H9 (cell line): ENCODE data around the gene LLGL2. TPM values are rescaled to one million over a fixed set of nuclear protein-coding genes. Genes with fewer than 3 reads are reported as not detected.

Experiments
- DNase-seq: peaks from one replicate; pipeline ENCODE4 v3.0.0-alpha.2; 2017
- H2AFZ ChIP-seq: one replicate; pipeline ENCODE4 v1.6.1; 2013; ENCODE audit warnings: mild to moderate bottlenecking, low read length, control low read depth, moderate library complexity
- H2AK5ac ChIP-seq: 2 replicates; pipeline ENCODE4 v1.6.1; 2013; ENCODE audit warnings: low read length, control low read depth, mixed read lengths; ENCODE audit not compliant: insufficient read length
- H2BK120ac ChIP-seq: one replicate; pipeline ENCODE4 v1.6.1; 2013; ENCODE audit warnings: low read depth, mild to moderate bottlenecking, low read length, control low read depth, inconsistent platforms; ENCODE audit not compliant: poor library complexity, severe bottlenecking
- H2BK12ac ChIP-seq: 2 replicates; pipeline ENCODE4 v1.6.1; 2013; ENCODE audit warnings: low read length, control low read depth, mixed read lengths, low read depth; ENCODE audit not compliant: insufficient read length
- H2BK15ac ChIP-seq: 2 replicates; pipeline ENCODE4 v1.6.1; 2013; ENCODE audit warnings: low read depth, low read length, control low read depth
- H2BK20ac ChIP-seq: one replicate; pipeline ENCODE4 v1.6.1; 2013; ENCODE audit warnings: low read depth, mild to moderate bottlenecking, low read length, control low read depth, inconsistent platforms; ENCODE audit not compliant: poor library complexity, severe bottlenecking
- H2BK5ac ChIP-seq: 2 replicates; pipeline ENCODE4 v1.6.1; 2013; ENCODE audit warnings: low read length, control low read depth, mixed read lengths; ENCODE audit not compliant: insufficient read length
- H3K14ac ChIP-seq: 2 replicates; pipeline ENCODE4 v1.6.1; 2013; ENCODE audit warnings: low read length, control low read depth; ENCODE audit not compliant: insufficient read depth
- H3K18ac ChIP-seq: 2 replicates; pipeline ENCODE4 v1.6.1; 2013; ENCODE audit warnings: low read depth, mild to moderate bottlenecking, mixed read lengths, low read length, control low read depth; ENCODE audit not compliant: insufficient read length
- H3K23ac ChIP-seq: 2 replicates; pipeline ENCODE4 v1.6.1; 2013; ENCODE audit warnings: low read length, control low read depth, mixed read lengths, low read depth; ENCODE audit not compliant: insufficient read length
- H3K23me2 ChIP-seq: 2 replicates; pipeline ENCODE4 v1.6.1; 2013; ENCODE audit warnings: low read depth, mild to moderate bottlenecking, mixed read lengths, low read length, control low read depth; ENCODE audit not compliant: insufficient read length, poor library complexity, severe bottlenecking
- H3K27ac ChIP-seq: 2 replicates; pipeline ENCODE4 v1.5.1; 2013; ENCODE audit warnings: low read length, control low read depth, mixed read lengths, low read depth; ENCODE audit not compliant: insufficient read length
- H3K27me3 ChIP-seq: 2 replicates; pipeline ENCODE4 v1.6.1; 2013; ENCODE audit warnings: low read length, control low read depth, inconsistent platforms; ENCODE audit not compliant: insufficient read depth
- H3K4ac ChIP-seq: 2 replicates; pipeline ENCODE4 v1.6.1; 2013; ENCODE audit warnings: low read depth, mild to moderate bottlenecking, control low read depth, inconsistent platforms, low read length, moderate library complexity
- H3K4me1 ChIP-seq: 2 replicates; pipeline ENCODE4 v1.6.1; 2013; ENCODE audit warnings: low read length, control low read depth, inconsistent platforms; ENCODE audit not compliant: insufficient read depth
- H3K4me2 ChIP-seq: 2 replicates; pipeline ENCODE4 v1.6.1; 2013; ENCODE audit warnings: low read length, control low read depth, mixed read lengths; ENCODE audit not compliant: insufficient read length, insufficient read depth
- H3K56ac ChIP-seq: 2 replicates; pipeline ENCODE4 v1.6.1; 2013; ENCODE audit warnings: low read depth, mild to moderate bottlenecking, mixed read lengths, low read length, control low read depth; ENCODE audit not compliant: insufficient read length
- H3K79me1 ChIP-seq: 2 replicates; pipeline ENCODE4 v1.6.1; 2013; ENCODE audit warnings: low read depth, mild to moderate bottlenecking, moderate library complexity, low read length, control low read depth, inconsistent platforms; ENCODE audit not compliant: insufficient read depth, poor library complexity, severe bottlenecking
- H3K79me2 ChIP-seq: 2 replicates; pipeline ENCODE4 v1.6.1; 2013; ENCODE audit warnings: low read length, control low read depth, inconsistent platforms; ENCODE audit not compliant: insufficient read depth
- H3K9ac ChIP-seq: 2 replicates; pipeline ENCODE4 v1.6.1; 2013; ENCODE audit warnings: low read length, control low read depth, mixed read lengths; ENCODE audit not compliant: insufficient read length; ENCODE audit errors: extremely low read depth
- H3K9me3 ChIP-seq: one replicate; pipeline ENCODE4 v1.6.1; 2013; ENCODE audit warnings: low read depth, low read length, inconsistent platforms; ENCODE audit not compliant: control insufficient read depth
- H3T11ph ChIP-seq: one replicate; pipeline ENCODE4 v1.6.1; 2013; ENCODE audit warnings: mild to moderate bottlenecking, low read length, control low read depth, inconsistent platforms
- H4K20me1 ChIP-seq: one replicate; pipeline ENCODE4 v1.6.1; 2013; ENCODE audit not compliant: control insufficient read depth, insufficient read length, insufficient read depth
- H4K5ac ChIP-seq: 2 replicates; pipeline ENCODE4 v1.6.1; 2013; ENCODE audit warnings: low read depth, mild to moderate bottlenecking, mixed read lengths, low read length, control low read depth; ENCODE audit not compliant: insufficient read length
- H4K8ac ChIP-seq: replicated peaks from 2 replicates; pipeline ENCODE4 v1.6.1; 2013; ENCODE audit warnings: low read length, control low read depth, mixed read lengths, low read depth; ENCODE audit not compliant: insufficient read length
- H4K91ac ChIP-seq: 2 replicates; pipeline ENCODE4 v1.6.1; 2013; ENCODE audit warnings: low read depth, mild to moderate bottlenecking, moderate library complexity, mixed read lengths, low read length, control low read depth; ENCODE audit not compliant: insufficient read length
- H3K27ac Mint-ChIP-seq, 3 experiments: 2 replicates in 2 of 3; 3 replicates in 1 of 3; pipeline ENCODE4 v1.8.0; 2020 to 2021; ENCODE audit warnings: mixed read lengths in 3 of 3, mild to moderate bottlenecking in 1 of 3, moderate library complexity in 1 of 3
- H3K27me3 Mint-ChIP-seq: 2 replicates; pipeline ENCODE4 v1.8.0; 2021; ENCODE audit warnings: low read depth, mild to moderate bottlenecking, moderate library complexity, mixed read lengths
- H3K36me3 Mint-ChIP-seq, 3 experiments: 2 replicates in 2 of 3; 3 replicates in 1 of 3; pipeline ENCODE4 v1.8.0; 2020 to 2021; ENCODE audit warnings: low read depth in 3 of 3, mixed read lengths in 3 of 3; ENCODE audit not compliant: insufficient read depth in 1 of 3
- H3K4me1 Mint-ChIP-seq, 2 experiments: 2 replicates each; pipeline ENCODE4 v1.8.0; 2020; ENCODE audit warnings: mixed read lengths in 2 of 2
- H3K4me3 Mint-ChIP-seq, 2 experiments: 2 replicates in 1 of 2; 3 replicates in 1 of 2; pipeline ENCODE4 v1.8.0; 2020 to 2021; ENCODE audit warnings: mild to moderate bottlenecking in 2 of 2, mixed read lengths in 2 of 2, moderate library complexity in 1 of 2
- H3K9me3 Mint-ChIP-seq, 2 experiments: 2 replicates in 1 of 2; 3 replicates in 1 of 2; pipeline ENCODE4 v1.8.0; 2020; ENCODE audit warnings: mild to moderate bottlenecking in 2 of 2, mixed read lengths in 2 of 2, moderate library complexity in 1 of 2
- CTCF ChIP-seq: fragments of 200-600 bp; sonication (generic); conservative IDR thresholded peaks from 3 replicates; pipeline ENCODE4 v1.8.0; 2021; ENCODE audit warnings: antibody characterized with exemption, mild to moderate bottlenecking
- WGBS: extraction: QIAGEN DNeasy Blood & Tissue Kit; methylation state at CpG from one replicate; pipeline ENCODE4 v1.1.7; 2013; ENCODE audit warnings: missing lambda C conversion rate, low lambda C conversion rate, mixed read lengths; ENCODE audit not compliant: insufficient read length; ENCODE audit errors: extremely low coverage; 5-methylcytosine and 5-hydroxymethylcytosine counted together
- total RNA-seq: library from RNA; stranded (reverse); gene quantifications from 2 replicates; pipeline ENCODE4 v1.2.1, GENCODE V29; 2021

LLGL2 gene
- total RNA-seq, 1 experiment from 2014 or later = 90.4 TPM

GRCh38 chr17:75575197-75575596 lies 49.7 kb downstream of the LLGL2 start:
- Histone ChIP-seq H3K27ac (no peak overlapping the region), H3K18ac (no peak overlapping the region), H2BK120ac (no peak overlapping the region), H3K4me1 (no peaks in the 10 kb centered on the region), H2BK20ac (no peak overlapping the region), H3T11ph (no peak overlapping the region), H4K8ac (no peak overlapping the region), H3K4ac (no peak overlapping the region), H4K91ac (no peak overlapping the region), H2AFZ (no peak overlapping the region), H3K27me3 (no peaks in the 10 kb centered on the region), H3K14ac (no peak overlapping the region; the same call in 1 of the 2 replicates), H3K79me2 (no peaks in the 10 kb centered on the region), H2BK15ac (no peak overlapping the region), H2BK12ac (no peak overlapping the region), H3K23me2 (no peaks in the 10 kb centered on the region), H4K20me1 (no peaks in the 10 kb centered on the region), H3K9me3 (no peaks in the 10 kb centered on the region), H3K9ac (no peak overlapping the region), H2AK5ac (no peak overlapping the region), H3K56ac (no peak overlapping the region), H2BK5ac (no peak overlapping the region), H3K4me2 (no peak overlapping the region), H4K5ac (no peak overlapping the region), H3K79me1 (no peaks in the 10 kb centered on the region), H3K23ac (no peak overlapping the region)
- Mint-ChIP-seq H3K27ac (peak overlapping the region in 1 of 3 experiments; percentile 77; a peak in 1 of 7 replicates), H3K9me3 (no peaks in the 10 kb centered on the region), H3K36me3 (peaks cover 2 to 9% (median 4%) of the 10 kb centered on the region in 3 experiments; a peak in 5 of 7 replicates), H3K4me1 (peaks cover 4 to 5% of the 10 kb centered on the region in 2 experiments; a peak in 3 of 4 replicates), H3K4me3 (no peak overlapping the region), H3K27me3 (peaks cover 1% of the 10 kb centered on the region; the same call in 1 of the 2 replicates)
- DNase-seq = no peak
- WGBS = no CpG with 5 or more reads among the region's 10 CpGs
- no peak for TF ChIP-seq CTCF
